ENCODE measurements around the gene TGFBR2. TPM values are rescaled to one million over a fixed set of nuclear protein-coding genes. Genes with fewer than 3 reads are reported as not detected.

Gene TGFBR2
- total RNA-seq, 2 experiments from 2014 or later, result 74.4 to 77.8 TPM

DNA sequence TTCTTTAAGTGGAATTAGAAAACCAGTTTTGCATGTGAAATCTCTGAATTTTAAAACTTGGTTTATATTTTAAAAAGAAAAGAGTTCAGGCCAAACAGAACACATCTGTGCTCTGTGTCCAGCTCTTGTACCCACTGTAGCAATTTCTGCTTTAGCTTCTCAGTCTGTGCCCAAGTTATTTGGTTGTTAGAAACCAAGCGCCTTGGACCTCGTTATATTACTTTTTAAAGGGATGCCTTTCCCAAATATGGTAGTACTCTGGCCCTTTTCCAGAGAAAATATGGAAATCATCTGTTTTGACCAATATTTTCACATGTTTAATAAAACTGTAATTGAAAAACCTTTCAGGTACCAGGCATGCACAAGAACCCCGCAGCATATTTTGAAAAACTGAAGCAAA, 27.3 kb downstream of the TGFBR2 start:
- ChIA-PET CTCF (interaction anchor here (1.4 to 3.3 kb wide), 3 partner anchors 10 to 32 kb away, joined by 3 to 9 read pairs (median 7); no protein-coding TSS in a partner anchor), POLR2A (interaction anchor here (0.7 kb wide), 1 partner anchor 23 kb away, joined by 3 read pairs; no protein-coding TSS in a partner anchor)
- Mint-ChIP-seq H3K36me3 (ENCODE audit: low read depth) (peaks cover 80% of the 10 kb centered on the region), H3K4me3 (no peak overlapping the region), H3K9me3 (no peaks in the 10 kb centered on the region), H3K27ac (peak overlapping the region; percentile 31), H3K27me3 (no peaks in the 10 kb centered on the region), H3K4me1 (peaks cover 97% of the 10 kb centered on the region)
- no peak for DNase-seq

DNA sequence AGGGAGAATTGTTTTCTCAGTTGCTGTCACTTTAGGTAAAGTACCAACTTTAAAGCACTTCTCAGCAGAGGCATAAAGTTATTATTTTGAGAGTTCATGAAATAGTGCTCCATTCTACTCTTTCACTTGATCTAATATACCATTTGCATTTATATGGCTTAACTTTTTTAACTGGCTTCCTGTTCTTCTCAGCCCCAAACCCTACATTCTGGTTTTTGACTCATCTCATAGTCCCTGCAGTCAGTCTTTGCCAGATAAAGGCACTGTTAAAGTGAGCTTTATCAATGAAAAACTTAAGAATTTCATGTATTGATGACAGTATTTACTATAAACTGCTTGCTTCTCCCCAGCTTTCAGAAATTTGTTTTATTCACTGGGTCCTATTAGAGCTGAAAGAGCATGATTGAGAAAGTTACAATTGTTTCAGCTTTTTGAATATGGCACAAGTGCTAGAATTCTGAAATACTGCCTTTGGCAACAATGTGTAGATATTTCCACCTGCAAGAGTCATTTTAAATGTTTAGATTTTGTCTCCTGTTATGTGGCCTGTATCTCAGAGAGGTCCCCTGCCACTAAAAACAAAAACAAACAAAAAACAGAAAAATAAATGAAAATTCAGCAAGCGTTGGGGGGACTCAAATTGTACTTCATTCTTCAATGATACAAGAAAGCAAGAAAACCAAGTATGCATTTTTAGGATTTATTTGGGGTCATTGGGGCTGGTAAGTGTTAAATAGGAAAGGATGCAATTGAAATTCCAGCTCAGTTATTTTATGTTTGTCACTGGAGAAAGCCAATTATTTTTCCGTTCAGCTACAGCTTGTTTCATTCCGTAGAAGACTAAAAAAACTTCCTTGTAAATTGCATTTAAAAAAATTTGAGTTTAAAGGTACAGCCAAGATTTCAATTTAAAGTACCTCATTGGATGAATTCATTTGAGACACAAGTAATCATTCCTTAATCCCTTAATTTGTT, 28.6 kb downstream of the TGFBR2 start:
- POLR2A ChIA-PET, result interaction anchor here (0.8 to 1.8 kb wide), 2 partner anchors 19 to 28 kb away, joined by 4 to 5 read pairs; no protein-coding TSS in a partner anchor
- Mint-ChIP-seq H3K27me3 (no peaks in the 10 kb centered on the region), H3K36me3 (ENCODE audit: low read depth) (peaks cover 82% of the 10 kb centered on the region), H3K4me3 (peak overlapping the region; percentile 38), H3K9me3 (no peaks in the 10 kb centered on the region), H3K27ac (peak overlapping the region; percentile 75), H3K4me1 (peaks cover 97% of the 10 kb centered on the region)
- CTCF ChIA-PET, result interaction anchor here (0.7 to 1.9 kb wide), 5 partner anchors 9 to 56 kb away, joined by 3 to 7 read pairs (median 3); no protein-coding TSS in a partner anchor
- no peak for DNase-seq

GRCh38 chr3:30637310-30638219, 31.2 kb downstream of the TGFBR2 start:
- no peak for DNase-seq
- Mint-ChIP-seq H3K27ac (peak overlapping the region; percentile 94), H3K27me3 (no peaks in the 10 kb centered on the region), H3K4me3 (peak overlapping the region; percentile 17), H3K4me1 (peaks cover 97% of the 10 kb centered on the region), H3K36me3 (ENCODE audit: low read depth) (peaks cover 79% of the 10 kb centered on the region), H3K9me3 (no peaks in the 10 kb centered on the region)
- ChIA-PET POLR2A (interaction anchor here (0.6 to 1.2 kb wide), 2 partner anchors 21 to 427 kb away, joined by 3 to 5 read pairs; no protein-coding TSS in a partner anchor), CTCF (interaction anchor here (0.6 to 1.7 kb wide), 6 partner anchors 9 to 942 kb away, joined by 3 to 5 read pairs (median 3); partner anchors contain the start of gene TGFBR2)

DNA sequence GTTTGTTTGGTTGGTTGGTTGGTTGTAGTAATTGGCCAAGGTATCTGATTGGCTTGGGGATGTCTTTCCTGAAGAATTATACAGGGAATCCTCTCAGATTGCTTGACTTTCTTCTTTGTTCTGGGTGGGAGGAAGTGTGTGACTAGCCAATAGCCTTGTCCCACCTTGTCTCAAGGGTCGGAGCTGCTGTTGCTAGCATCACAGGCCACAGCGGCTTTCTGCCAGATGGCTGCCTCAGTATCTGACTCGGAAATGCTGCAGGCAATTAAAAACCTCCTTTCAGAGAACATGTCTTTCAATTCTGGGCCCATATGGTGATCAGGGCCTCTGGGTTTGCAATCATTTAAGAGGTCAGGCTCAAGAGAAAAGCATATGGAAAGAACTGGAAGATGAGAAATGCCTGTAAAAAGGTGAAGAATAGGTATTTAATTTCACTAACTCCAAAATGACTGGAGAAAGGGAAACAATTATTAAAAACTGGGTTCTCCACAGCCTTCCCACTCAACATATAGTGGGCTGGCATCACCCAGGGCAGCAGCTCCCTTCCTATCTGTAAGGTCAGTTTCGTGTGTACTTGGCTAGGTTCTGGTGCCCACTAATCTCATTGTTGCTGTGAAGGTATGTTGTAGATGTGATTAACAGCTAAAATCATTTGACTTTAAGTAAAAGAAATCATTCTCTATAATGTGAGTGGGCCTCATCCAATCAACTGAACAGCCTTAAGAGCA, 32.4 kb downstream of the TGFBR2 start:
- ChIA-PET CTCF (interaction anchor here (0.9 to 1.2 kb wide), 4 partner anchors 9 to 54 kb away, joined by 3 read pairs; no protein-coding TSS in a partner anchor), POLR2A (interaction anchor here (0.7 kb wide), 1 partner anchor 96 kb away, joined by 3 read pairs; no protein-coding TSS in a partner anchor)
- H3K4me3 Mint-ChIP-seq, result peak overlapping the region; percentile 43
- H3K27me3 Mint-ChIP-seq, result no peaks in the 10 kb centered on the region
- no peaks in the 10 kb centered on the region for H3K9me3 Mint-ChIP-seq
- H3K27ac Mint-ChIP-seq, result peak overlapping the region; percentile 94
- DNase-seq, result no peak
- H3K36me3 Mint-ChIP-seq (ENCODE audit: low read depth), result peaks cover 76% of the 10 kb centered on the region
- peaks cover 97% of the 10 kb centered on the region for H3K4me1 Mint-ChIP-seq

GRCh38 chr3:30639937-30640336, 33.5 kb downstream of the TGFBR2 start:
- H3K9me3 Mint-ChIP-seq, result no peaks in the 10 kb centered on the region
- POLR2A ChIA-PET, result no interaction called here
- no peak overlapping the region for H3K4me3 Mint-ChIP-seq
- peaks cover 97% of the 10 kb centered on the region for H3K4me1 Mint-ChIP-seq
- H3K36me3 Mint-ChIP-seq (ENCODE audit: low read depth), result peaks cover 71% of the 10 kb centered on the region
- H3K27me3 Mint-ChIP-seq, result no peaks in the 10 kb centered on the region
- H3K27ac Mint-ChIP-seq, result peak overlapping the region; percentile 94
- CTCF ChIA-PET, result interaction anchor here (1.0 to 1.6 kb wide), 4 partner anchors 12 to 53 kb away, joined by 3 read pairs; no protein-coding TSS in a partner anchor
- DNase-seq, result no peak

- POLR2A ChIA-PET, result no interaction called here
- Mint-ChIP-seq H3K4me3 (peak overlapping the region; percentile 17), H3K27ac (peak overlapping the region; percentile 94), H3K4me1 (peaks cover 97% of the 10 kb centered on the region), H3K9me3 (no peaks in the 10 kb centered on the region), H3K27me3 (no peaks in the 10 kb centered on the region), H3K36me3 (ENCODE audit: low read depth) (peaks cover 72% of the 10 kb centered on the region)
- DNase-seq, result no peak
- CTCF ChIA-PET, result interaction anchor here (1.5 to 1.6 kb wide), 2 partner anchors 9 to 11 kb away, joined by 3 to 5 read pairs; no protein-coding TSS in a partner anchor
These were observed 34.5 kb downstream of the TGFBR2 start for GRCh38 chr3:30640851-30641250.

- peaks cover 74% of the 10 kb centered on the region for H3K36me3 Mint-ChIP-seq (ENCODE audit: low read depth)
- no peaks in the 10 kb centered on the region for H3K9me3 Mint-ChIP-seq
- H3K4me1 Mint-ChIP-seq, result peaks cover 97% of the 10 kb centered on the region
- H3K4me3 Mint-ChIP-seq, result peak overlapping the region; percentile 57
- ChIA-PET POLR2A (interaction anchor here (0.7 kb wide), 1 partner anchor 36 kb away, joined by 5 read pairs; no protein-coding TSS in a partner anchor), CTCF (interaction anchor here (1.0 to 3.2 kb wide), 6 partner anchors 10 to 17 kb away, joined by 3 to 13 read pairs (median 4); no protein-coding TSS in a partner anchor)
- H3K27me3 Mint-ChIP-seq, result no peaks in the 10 kb centered on the region
- no peak for DNase-seq
- peak overlapping the region; percentile 94 for H3K27ac Mint-ChIP-seq
These were observed 35.2 kb downstream of the TGFBR2 start for GRCh38 chr3:30641416-30642251.

- CTCF ChIA-PET, result interaction anchor here (0.6 to 3.2 kb wide), 7 partner anchors 8 to 41 kb away, joined by 3 to 13 read pairs (median 4); no protein-coding TSS in a partner anchor
These were observed 36.5 kb downstream of the TGFBR2 start for GRCh38 chr3:30642849-30643361.

DNA sequence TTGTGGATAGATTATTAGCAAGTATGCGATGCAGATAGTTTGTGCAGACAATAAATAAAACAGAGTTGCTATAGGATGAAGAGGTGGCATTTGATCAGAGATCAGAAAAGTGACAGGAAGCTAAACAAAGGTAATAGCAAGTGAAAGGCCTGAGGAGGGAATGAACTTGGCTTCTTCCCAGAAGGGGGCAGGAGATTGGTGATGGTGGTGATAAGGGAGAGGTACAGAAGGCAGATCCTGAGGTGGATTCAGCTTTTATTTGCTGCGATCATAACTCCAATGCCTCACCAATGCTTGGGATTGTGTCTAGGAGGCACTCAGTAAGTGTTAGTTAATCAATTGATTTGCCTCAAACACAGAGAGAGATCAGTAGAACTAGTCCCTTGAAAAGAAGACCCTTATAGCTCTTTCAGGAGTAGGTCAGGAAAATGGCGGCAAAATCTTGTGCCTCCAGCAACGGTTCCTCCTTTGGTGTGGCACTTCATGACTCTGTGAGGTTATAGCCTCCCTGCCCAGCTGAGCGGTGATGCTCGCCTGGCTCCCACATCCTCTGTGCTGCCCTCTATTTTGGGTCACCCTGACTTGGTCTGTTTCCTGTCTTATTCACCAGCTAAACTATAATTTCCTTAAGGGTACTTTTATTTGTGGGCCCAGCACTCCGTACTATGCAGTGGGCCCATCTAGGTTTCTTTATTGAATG, 37.5 kb downstream of the TGFBR2 start:
- Mint-ChIP-seq H3K27me3 (no peaks in the 10 kb centered on the region), H3K4me3 (peak overlapping the region; percentile 59), H3K27ac (peak overlapping the region; percentile 94), H3K4me1 (peaks cover 96% of the 10 kb centered on the region), H3K9me3 (no peaks in the 10 kb centered on the region), H3K36me3 (ENCODE audit: low read depth) (peaks cover 72% of the 10 kb centered on the region)
- ChIA-PET CTCF (interaction anchor here (0.6 to 3.2 kb wide), 9 partner anchors 8 to 40 kb away, joined by 3 to 13 read pairs (median 4); no protein-coding TSS in a partner anchor), POLR2A (interaction anchor here (0.7 kb wide), 2 partner anchors 15 to 21 kb away, joined by 4 to 6 read pairs; no protein-coding TSS in a partner anchor)
- DNase-seq, result peak; percentile 64

More at GRCh38 chr3:30642849-30643361, 36.5 kb downstream of the TGFBR2 start:
- no peaks in the 10 kb centered on the region for H3K9me3 Mint-ChIP-seq
- DNase-seq, result no peak
- H3K4me1 Mint-ChIP-seq, result peaks cover 96% of the 10 kb centered on the region
- no peaks in the 10 kb centered on the region for H3K27me3 Mint-ChIP-seq
- POLR2A ChIA-PET, result no interaction called here
- H3K27ac Mint-ChIP-seq, result peak overlapping the region; percentile 94
- peaks cover 71% of the 10 kb centered on the region for H3K36me3 Mint-ChIP-seq (ENCODE audit: low read depth)
- H3K4me3 Mint-ChIP-seq, result peak overlapping the region; percentile 59

- Mint-ChIP-seq H3K9me3 (no peaks in the 10 kb centered on the region), H3K27me3 (no peaks in the 10 kb centered on the region), H3K4me3 (peak overlapping the region; percentile 59), H3K36me3 (ENCODE audit: low read depth) (peaks cover 72% of the 10 kb centered on the region), H3K27ac (peak overlapping the region; percentile 94), H3K4me1 (peaks cover 96% of the 10 kb centered on the region)
- ChIA-PET POLR2A (no interaction called here), CTCF (interaction anchor here (0.8 to 3.2 kb wide), 5 partner anchors 10 to 27 kb away, joined by 3 to 13 read pairs (median 6); no protein-coding TSS in a partner anchor)
- DNase-seq, result peak; percentile 77
These were observed 38.2 kb downstream of the TGFBR2 start for GRCh38 chr3:30644615-30645014.
